ENCODE measurements around the gene PAQR6.
"Not testable (repeated sequence)": the region's sequence is repeated elsewhere in the genome, so short reads cannot be mapped to it uniquely, and the experiment has no call there.

Gene PAQR6

DNA sequence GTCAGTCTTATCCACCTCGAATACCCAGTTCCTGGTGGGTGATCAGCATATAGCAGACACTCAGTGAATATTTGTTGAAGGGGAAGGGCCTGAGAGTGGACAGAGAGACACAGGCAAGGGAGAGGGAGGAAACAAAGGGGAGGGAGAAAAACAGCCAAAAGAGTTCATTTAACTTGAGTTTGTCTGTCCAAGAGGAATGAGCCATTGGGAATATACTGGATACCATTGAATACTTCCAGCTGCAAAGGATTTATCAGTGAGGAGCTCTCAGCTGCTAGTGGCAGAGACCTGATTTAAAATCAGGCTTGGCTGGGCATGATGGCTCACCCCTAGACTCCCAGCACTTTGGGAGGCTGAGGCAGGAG lies 17.4 kb downstream of the PAQR6 start:
- DNase-seq (ENCODE audit: low read depth): no peak

DNA sequence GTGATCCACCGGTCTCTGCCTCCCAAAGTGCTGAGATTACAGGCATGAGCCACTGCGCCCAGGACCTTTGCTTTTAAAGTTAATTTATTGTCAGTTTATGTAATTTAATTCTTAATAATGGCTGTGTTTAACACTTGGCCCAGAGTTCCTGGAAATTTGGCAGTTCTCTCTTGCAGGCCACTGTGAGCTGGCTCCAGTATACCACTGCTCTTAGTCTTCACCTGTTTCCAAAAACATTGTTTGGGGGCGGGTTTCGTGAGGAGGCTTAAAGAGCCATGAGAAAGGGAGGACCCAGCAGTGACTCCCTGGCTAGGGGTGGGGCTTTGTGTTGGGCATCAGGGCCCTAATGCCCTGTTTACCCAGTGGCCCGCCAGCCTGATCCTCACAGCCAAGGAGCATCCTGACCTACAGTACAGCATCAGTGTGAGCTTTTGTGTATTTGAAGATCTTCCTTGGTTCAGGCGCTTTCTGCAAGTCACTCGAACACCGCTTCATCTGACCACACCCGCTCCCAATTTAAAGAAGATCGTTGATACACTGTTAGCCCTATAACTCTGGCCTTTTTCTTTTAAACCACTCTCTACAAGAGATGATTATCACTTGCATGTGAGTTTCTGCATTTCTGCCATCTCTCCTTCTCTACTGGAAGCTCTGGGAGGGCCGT lies 17.9 kb downstream of the PAQR6 start:
- DNase-seq (ENCODE audit: low read depth): no peak

DNA sequence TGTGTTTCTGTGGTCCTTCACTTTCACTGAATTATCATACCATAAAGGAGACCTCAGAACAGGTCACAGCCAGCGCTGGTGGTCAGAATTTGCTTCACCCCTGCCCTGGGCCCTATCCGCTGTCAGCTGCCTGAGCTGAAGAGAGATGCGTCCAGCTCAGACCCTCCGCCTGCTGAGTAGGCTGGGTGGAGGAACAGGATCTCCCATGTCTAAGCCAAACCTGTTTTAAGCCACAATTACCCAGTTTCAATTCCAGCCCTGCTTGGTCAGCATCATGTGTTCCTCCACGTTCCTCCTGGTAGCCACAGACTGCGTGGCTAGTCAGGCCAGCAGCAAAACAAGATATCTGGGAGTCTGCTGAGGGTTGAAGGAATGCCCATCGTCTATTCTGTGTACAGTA lies 19.4 kb downstream of the PAQR6 start:
- DNase-seq (ENCODE audit: low read depth): no peak

DNA sequence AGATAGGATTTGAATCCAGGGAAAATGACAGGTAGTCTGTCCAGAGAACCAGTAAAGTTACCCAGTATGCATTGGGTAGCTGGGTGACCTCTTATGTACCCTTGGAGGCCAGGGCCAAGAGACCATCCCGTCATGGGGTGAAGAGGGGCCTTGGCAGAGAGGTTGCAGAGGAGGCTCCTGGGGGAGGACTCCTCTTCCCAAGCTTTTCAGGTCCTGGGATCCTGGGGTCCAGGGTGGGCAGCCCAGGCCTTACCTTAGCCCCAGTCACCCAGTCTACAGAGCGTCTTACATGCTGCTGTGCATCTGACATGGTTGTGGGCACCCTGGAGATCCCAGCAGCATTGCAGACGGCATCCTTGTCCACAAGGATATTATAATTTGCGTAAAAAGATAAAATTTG lies 21.1 kb downstream of the PAQR6 start:
- no peak for DNase-seq (ENCODE audit: low read depth)

DNA sequence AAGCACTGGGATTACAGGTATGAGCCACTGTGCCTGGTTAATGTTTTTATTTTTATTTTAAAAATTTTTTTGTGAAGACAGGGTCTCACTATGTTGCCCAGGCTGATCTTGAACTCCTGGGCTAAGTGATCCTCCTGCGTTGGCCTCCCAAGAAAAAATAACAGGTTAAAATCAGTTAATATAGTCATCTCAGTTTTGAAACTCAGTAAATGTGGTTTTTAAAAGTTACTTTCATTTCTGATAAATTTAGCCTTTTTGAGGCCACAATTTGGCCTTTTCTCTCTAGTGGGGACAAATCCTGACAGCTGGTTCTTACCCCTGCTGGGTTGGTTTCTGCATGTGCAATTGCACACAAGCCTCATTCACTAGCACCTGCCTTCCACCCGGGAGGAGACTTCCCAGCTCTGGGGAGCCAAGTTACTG lies 21.7 kb downstream of the PAQR6 start:
- DNase-seq (ENCODE audit: low read depth): no peak

DNA sequence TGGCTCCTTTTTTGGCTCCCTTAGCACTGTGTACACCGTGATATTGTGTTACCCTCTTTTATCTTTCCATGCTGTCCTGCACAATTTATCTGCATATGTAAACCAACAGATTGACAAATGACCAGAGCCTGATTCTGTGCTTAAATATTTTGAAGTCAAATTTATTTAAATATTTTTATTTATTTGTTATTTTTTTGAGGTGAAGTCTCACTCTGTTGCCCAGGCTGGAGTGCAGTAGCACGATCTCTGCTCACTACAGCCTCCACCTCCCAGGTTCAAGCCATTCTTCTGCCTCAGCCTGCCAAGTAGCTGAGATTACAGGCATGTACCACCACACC lies 22.2 kb downstream of the PAQR6 start:
- no peak for DNase-seq (ENCODE audit: low read depth)

DNA sequence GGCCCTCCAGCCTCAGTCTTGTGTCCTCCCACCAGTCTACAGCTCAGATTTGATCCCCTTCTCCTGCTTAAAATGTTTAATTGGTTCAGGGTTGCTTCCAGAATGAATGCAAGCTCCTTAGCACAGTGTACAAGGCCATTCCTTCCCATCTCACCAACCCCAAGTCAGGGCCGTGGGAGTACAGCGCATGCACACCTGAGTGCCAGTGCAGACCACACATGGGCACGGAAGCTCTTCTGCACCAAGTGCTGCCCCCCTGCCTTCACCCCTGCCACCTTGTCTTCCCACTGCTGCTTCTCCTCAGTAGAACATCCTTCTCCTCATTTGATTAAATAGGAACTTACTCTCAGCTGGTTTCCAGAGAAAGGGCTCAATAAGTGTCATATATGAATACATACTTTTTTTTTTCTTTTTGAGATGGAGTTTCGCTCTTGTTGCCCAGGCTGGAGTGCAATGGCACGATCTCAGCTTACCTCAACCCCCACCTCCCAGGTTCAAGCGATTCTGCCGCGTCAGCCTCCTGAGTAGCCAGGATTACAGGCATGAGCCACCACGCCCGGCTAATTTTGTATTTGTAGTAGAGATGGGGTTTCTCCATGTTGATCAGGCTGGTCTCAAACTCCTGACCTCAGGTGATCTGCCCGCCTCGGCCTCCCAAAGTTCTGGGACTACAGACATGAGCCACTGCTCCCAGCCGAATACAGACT lies 25.7 kb downstream of the PAQR6 start:
- DNase-seq (ENCODE audit: low read depth): no peak

DNA sequence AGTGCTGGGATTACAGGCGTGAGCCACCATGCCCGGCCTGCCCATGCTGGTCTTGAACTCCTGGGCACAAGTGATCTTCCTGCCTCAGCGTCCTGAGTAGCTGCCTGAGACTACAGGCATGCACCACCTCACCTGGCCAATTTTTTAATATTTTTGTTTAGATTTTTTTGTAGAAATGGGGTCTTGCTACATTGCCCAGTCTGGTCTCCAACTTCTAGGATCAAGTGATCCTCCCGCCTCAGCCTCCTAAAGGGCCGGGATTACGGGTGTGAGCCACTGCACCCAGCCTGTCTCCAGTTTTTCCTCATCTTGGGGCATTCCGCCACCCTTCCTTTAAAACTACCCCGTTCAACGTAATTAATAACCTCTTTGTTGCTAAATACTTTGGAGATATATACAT lies 27.6 kb downstream of the PAQR6 start:
- DNase-seq (ENCODE audit: low read depth): no peak

DNA sequence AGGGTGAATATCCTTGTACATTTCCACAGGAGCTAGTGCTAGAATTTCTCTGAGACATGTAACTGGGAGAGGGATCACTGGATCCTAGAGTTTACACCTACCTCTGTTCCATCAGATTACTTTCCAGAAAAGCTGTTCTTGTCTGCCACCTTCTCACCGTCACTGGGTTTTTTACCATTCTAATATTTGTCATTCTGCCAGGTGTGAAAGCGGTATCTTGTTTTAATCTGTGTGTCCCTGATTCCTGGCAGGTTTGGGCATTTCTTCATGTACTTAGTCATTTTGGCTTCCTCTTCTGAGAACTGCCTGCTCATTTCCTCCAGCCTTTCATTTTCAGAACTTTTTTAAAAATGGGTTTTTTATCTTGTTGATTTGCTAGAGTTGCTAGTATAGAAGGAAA lies 30.0 kb downstream of the PAQR6 start:
- DNase-seq (ENCODE audit: low read depth): no peak

DNA sequence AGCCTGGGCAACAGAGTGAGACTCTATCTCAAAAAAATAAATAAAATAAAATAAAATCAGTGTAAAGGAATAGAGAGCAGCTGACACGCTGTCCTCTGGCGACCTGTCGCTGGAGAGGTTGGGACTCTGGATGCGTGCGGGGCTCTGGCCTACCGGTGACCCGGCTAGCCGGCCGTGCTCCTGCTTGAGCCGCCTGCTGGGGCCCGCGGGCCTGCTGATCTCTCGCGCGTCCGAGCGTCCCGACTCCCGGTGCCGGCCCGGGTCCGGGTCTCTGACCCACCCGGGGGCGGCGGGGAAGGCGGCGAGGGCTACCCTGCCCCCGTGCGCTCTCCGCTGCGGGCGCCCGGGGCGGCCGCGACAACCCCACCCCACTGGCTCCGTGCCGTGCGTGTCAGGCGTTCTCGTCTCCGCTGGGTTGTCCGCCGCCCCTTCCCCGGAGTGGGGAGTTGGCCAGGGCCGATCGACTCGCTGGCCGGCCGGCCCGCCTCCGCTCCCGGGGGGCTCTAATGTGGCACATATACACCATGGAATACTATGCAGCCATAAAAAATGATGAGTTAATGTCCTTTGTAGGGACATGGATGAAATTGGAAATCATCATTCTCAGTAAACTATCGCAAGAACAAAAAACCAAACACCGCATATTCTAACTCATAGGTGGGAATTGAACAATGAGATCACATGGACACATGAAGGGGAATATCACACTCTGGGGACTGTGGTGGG lies 31.3 kb downstream of the PAQR6 start:
- DNase-seq (ENCODE audit: low read depth): not testable (repeated sequence)

DNA sequence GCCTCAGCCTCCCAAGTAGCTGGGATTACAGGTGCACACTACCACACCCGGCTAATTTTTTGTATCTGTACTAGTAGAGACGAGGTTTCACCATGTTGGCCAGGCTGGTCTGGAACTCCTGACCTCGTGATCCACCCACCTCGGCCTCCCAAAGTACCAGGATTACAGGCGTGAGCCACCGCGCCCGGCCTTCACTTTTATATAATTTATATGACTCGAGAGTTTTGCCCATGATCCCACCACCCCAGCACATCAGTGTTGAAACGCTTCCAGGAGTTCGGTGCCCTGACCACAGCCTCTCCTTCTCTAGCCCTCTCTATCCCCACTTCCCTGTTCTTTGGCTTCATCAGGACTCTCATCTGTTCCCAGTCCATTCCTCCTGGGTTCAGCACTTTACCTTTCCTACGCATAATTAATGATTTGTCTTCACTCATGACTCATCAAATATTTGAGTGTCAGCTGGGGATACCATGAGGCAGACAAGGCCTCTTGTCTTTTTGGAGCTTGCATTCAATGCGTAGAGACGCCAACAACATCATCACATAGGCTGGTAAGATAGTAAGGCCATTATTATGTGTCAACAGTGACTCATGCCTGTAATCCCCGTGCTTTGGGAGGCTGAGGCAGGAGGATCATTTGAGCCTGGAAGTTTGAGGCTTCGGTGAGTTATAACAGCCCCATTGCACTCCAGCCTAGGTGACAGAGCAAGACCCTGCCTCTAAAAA lies 33.7 kb downstream of the PAQR6 start:
- no peak for DNase-seq (ENCODE audit: low read depth)

DNA sequence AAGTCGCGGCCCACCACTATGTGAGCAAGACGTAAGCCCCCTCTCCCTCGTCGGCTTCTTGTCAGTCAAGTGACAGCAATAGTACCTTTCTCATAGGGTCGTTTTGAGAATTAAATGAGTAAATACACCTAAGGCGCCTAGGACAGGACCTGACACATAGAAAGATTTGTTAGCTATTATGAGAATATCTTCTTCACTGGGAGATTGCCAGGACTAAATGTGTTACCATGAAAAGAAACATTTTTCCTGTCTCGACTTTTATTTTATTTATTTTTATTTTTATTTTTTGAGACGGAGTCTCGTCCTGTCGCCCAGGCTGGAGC lies 34.3 kb downstream of the PAQR6 start:
- DNase-seq (ENCODE audit: low read depth): no peak

DNA sequence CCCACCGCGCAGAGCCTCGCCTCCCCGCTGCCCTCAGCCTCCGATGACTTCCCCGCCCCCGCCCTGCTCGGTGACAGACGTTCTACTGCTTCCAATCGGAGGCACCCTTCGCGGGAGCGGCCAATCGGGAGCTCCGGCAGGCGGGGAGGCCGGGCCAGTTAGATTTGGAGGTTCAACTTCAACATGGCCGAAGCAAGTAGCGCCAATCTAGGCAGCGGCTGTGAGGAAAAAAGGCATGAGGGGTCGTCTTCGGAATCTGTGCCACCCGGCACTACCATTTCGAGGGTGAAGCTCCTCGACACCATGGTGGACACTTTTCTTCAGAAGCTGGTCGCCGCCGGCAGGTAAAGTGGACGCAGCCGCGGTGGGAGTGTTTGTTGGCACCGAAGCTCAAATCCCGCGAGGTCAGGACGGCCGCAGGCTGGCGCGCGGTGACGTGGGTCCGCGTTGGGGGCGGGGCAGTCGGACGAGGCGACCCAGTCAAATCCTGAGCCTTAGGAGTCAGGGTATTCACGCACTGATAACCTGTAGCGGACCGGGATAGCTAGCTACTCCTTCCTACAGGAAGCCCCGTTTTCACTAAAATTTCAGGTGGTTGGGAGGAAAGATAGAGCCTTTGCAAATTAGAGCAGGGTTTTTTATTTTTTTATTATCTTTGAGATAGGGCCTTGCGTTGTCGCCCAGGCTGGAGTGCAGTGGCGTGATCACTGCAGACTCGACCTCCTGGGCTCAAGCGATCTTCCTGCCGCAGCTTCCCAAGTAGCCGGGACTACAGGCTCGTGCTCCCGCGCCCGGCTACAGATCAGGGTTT lies 34.8 kb downstream of the PAQR6 start, which contains the start of gene PMF1:
PMF1 (plus strand) TSS at position 175 of the 811 bp plus-strand sequence; CDS start at position 184, 9 bp downstream.
- peak; percentile 80 for DNase-seq (ENCODE audit: low read depth)

DNA sequence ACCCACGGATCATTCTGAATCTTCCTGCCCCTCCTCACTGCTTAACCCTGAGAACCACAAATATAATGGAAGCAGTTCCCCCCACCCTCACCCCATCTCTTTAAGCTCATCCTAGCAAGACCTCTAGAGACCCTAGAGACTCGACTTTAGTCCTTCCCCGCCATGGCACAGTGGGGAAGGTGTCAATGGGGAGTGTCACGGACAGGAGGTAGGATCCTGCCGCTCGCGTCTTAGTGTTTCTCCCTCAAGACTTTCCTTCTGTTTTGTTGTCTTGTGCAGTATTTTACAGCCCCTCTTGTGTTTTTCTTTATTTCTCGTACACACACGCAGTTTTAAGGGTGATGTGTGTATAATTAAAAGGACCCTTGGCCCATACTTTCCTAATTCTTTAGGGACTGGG lies 35.7 kb downstream of the PAQR6 start:
- no peak for DNase-seq (ENCODE audit: low read depth)

DNA sequence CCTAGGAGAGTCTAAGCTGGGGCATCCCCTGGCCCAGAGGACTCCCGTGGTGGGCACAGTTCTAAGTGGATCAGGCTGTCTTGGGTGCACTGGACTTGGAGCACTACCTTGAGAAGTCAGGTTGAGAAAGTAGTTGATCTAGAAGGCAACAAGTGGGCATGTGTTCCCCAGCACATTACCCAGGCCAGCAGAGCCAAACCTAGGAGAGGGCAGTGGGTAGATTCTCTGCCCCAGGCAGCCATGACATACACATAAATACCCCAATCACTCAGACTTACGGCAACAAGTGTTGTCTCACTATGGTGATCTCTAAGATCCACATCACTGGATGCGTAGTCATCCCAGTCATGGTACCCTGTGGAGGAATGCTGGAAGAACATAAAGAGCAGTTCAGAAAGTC lies 36.6 kb downstream of the PAQR6 start:
- DNase-seq (ENCODE audit: low read depth): no peak

DNA sequence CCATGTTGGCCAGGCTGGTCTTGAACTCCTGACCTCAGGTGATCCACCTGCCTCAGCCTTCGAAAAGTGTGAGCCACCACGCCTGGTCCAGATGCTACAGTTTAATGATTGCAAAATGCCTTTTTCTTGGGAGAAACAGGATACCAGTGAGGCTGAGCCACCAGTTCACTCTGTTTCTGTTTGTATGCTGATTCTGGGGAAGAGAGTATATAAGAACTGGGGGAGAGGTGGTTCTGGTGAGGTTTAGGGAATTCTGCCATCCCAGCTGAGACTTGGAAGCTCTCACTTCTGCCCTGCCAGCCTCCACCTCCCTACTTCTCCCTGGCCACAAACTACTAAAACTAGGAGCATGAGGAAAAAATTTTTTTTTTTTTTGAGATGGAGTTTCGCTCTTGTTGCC lies 43.2 kb downstream of the PAQR6 start:
- no peak for DNase-seq (ENCODE audit: low read depth)

DNA sequence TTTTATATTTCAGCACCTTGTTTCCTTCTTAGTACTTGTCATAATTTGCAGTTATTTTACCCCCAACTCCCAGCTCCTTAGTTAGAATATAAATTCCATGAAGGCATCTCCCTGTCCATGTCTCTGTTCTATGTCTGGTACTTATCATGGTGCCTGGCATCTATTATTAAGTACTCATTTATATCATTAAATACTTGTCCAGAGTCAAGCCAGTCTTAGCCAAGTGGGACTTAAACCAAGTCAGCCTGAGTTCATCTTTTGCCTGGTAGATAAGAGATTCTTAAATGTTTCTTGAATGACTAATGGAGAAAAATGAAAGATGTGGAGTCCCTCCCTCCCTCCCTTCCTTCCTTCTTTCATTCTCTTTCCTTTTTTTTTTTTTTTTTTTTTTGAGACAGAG lies 44.5 kb downstream of the PAQR6 start:
- DNase-seq (ENCODE audit: low read depth): no peak

DNA sequence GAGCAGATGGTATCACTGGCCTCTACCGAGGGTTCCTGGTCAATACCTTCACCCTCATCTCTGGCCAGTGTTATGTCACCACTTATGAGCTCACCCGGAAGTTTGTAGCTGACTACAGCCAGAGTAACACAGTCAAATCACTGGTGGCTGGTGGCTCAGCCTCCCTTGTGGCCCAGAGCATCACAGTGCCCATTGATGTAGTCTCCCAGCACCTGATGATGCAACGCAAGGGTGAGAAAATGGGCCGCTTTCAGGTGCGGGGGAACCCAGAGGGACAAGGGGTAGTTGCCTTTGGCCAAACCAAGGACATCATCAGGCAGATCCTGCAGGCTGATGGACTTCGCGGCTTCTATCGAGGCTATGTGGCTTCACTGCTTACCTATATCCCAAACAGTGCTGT lies 47.8 kb downstream of the PAQR6 start:
- no peak for DNase-seq (ENCODE audit: low read depth)

DNA sequence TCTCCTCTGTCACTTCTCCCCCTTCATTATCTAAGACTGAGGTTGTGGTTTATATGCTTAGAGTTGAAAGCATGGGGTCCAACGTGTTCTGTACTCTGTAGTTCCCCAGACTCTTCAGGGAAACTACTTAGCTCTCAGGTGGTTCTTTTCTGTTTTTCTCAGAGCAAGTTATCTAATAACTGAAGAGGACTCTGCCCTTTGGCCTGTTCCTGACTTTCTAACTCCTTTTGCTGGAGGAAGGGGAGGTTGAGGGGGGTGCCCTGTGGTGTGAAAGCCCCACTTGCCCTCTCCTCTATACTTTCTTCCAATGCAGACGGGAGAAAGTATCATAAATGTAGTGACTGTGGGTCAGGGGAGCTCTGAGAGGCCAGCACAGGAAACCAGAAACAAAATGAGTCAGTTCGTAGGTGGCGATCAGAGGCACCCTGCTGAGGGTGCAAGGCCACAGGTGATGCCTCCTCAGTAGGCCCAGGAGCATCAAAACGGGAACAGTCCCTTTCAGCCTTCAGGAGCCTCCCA lies 49.0 kb downstream of the PAQR6 start:
- DNase-seq (ENCODE audit: low read depth): no peak

DNA sequence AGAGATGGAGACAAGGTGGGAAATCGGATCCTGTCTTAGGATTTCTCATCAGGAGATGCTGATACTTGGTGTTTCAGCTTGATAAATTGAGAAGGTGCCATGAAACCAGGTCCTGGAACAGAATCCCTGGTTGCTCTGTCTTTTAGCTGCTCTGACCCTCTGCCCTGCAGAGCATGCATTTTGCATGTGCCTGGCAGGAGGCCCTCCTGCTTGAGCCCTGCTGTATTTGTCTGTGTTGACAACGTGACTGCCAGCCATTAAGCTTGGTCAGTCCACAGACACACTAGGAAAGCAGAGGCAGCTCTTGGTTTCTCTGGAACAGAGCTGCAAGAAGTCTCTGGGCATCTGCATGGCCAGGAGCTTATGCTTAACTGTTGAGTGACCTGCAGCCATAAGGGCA lies 51.4 kb downstream of the PAQR6 start:
- no peak for DNase-seq (ENCODE audit: low read depth)

DNA sequence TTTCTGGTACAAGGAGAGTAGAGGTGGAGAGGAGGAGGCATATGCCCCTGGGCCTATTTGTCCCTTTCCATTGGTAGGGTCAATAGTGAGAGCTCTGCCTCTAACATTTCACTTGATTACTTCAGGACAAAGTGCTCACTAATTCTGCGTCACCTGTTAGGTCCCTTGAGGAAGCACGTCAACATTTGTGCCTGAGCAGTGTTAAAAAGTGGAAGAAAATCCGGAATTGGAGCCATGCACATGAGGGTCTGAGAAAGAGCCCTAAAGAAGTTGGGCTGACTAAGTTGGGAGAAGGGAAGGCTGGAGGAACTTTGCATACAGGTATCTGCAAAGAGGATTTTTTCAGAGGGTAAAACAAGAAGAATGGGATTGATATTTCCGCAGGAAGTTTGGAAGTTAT lies 52.0 kb downstream of the PAQR6 start:
- DNase-seq (ENCODE audit: low read depth): no peak

DNA sequence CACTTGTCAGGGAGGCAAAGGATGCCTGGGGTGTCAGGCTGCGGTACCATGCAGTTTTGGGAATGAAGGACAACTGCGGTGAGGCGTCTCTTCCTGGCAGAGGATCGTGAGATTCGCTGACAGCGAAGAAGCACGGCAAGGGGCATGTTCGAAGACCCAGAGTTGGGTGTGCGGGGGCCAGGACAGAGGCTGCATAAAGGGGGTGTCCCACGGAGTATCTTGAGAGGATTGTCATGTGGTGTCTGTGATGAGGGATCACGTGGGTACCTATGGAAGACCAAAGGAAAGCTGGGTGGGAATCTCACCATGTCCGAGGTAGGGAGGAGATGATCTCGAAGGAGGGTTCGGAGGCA lies 53.6 kb downstream of the PAQR6 start:
- no peak for DNase-seq (ENCODE audit: low read depth)

All from CMK (cell line).